ENCODE results near the gene DVL2.

DNA sequence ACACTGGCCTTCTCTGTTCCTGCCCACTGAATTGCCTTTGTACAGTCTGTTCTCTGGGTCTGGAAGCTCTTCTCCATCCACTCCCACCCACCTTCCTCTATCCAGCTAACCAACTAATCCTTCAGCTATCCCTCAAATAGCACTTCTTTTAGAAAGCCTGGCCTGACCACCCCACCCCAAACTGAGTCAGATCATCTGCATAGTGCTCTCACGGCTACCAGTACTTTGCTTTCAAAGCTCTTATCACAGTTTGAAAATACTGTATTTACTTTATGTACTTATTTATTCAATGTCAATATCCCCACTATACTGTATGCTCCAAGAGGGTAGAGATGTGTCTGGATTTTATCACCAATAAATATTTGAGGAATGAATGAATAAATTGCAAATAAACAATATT is 32.5 kb upstream of the DVL2 start:
- TF ChIP-seq MAX (IDR thresholded peaks at IDR 0.05; ENCODE audit: low read depth, low read length) (no peak), CTCF (IDR thresholded peaks at IDR 0.05; ENCODE audit: low read depth, low read length) (no peak), POLR2A (IDR thresholded peaks at IDR 0.05; ENCODE audit: extremely low read depth, insufficient read length) (no peak)

All from NB4 (cell line).